Neural crest cell (in vitro differentiated cells): Measurements from ENCODE around the gene TNFAIP1. TPM values are rescaled to one million over a fixed set of nuclear protein-coding genes. Genes with fewer than 3 reads are reported as not detected.

Experiments
- DNase-seq: peaks from one replicate; pipeline ENCODE4 v3.0.0; 2021; ENCODE audit warnings: low read depth, mixed read lengths, low spot score
- H3K27ac Mint-ChIP-seq: one replicate; pipeline ENCODE4 v1.8.0; 2021; ENCODE audit warnings: mild to moderate bottlenecking, mixed read lengths; ENCODE audit not compliant: unreplicated experiment
- H3K27me3 Mint-ChIP-seq: 2 replicates; pipeline ENCODE4 v1.8.0; 2021; ENCODE audit warnings: low read depth, mild to moderate bottlenecking, mixed read lengths
- H3K36me3 Mint-ChIP-seq: 2 replicates; pipeline ENCODE4 v1.8.0; 2021; ENCODE audit warnings: low read depth, mild to moderate bottlenecking, mixed read lengths
- H3K4me1 Mint-ChIP-seq: 2 replicates; pipeline ENCODE4 v1.8.0; 2021; ENCODE audit warnings: mixed read lengths
- H3K4me3 Mint-ChIP-seq: one replicate; pipeline ENCODE4 v1.8.0; 2021; ENCODE audit warnings: mild to moderate bottlenecking, mixed read lengths
- H3K9me3 Mint-ChIP-seq: 2 replicates; pipeline ENCODE4 v1.8.0; 2021; ENCODE audit warnings: mixed read lengths
- CTCF ChIP-seq: fragments of 200-600 bp; sonication (generic); conservative IDR thresholded peaks from 2 replicates; pipeline ENCODE4 v1.5.0; 2021; ENCODE audit warnings: antibody characterized with exemption, mild to moderate bottlenecking
- total RNA-seq: library from RNA; stranded (reverse); gene quantifications from 2 replicates; pipeline ENCODE4 v1.2.1, GENCODE V29; 2021

The TNFAIP1 gene
- total RNA-seq, 1 donor from 2014 or later = 38.2 TPM

GRCh38 chr17:28381141-28381825, 45.7 kb downstream of the TNFAIP1 start:
- H3K27ac Mint-ChIP-seq = no peak overlapping the region
- DNase-seq = peak; percentile 38
- H3K4me1 Mint-ChIP-seq = peaks cover 13% of the 10 kb centered on the region
- H3K4me3 Mint-ChIP-seq = no peak overlapping the region
- TF ChIP-seq CTCF = peak; percentile 54
- peaks cover 17% of the 10 kb centered on the region for H3K36me3 Mint-ChIP-seq
- H3K9me3 Mint-ChIP-seq = no peaks in the 10 kb centered on the region
- H3K27me3 Mint-ChIP-seq = peaks cover 35% of the 10 kb centered on the region

GRCh38 chr17:28384281-28385036, 48.9 kb downstream of the TNFAIP1 start:
- no peak overlapping the region for H3K4me3 Mint-ChIP-seq

GRCh38 chr17:28385037-28385400, 49.5 kb downstream of the TNFAIP1 start:
- Mint-ChIP-seq H3K9me3 (no peaks in the 10 kb centered on the region), H3K4me3 (no peak overlapping the region), H3K4me1 (peaks cover 13% of the 10 kb centered on the region), H3K27me3 (peaks cover 32% of the 10 kb centered on the region), H3K36me3 (peaks cover 23% of the 10 kb centered on the region), H3K27ac (no peak overlapping the region)
- DNase-seq = no peak
- no peak for TF ChIP-seq CTCF

More at GRCh38 chr17:28384281-28385036, 48.9 kb downstream of the TNFAIP1 start:
- Mint-ChIP-seq H3K27me3 (peaks cover 35% of the 10 kb centered on the region), H3K36me3 (peaks cover 21% of the 10 kb centered on the region), H3K9me3 (no peaks in the 10 kb centered on the region), H3K4me1 (peaks cover 13% of the 10 kb centered on the region), H3K27ac (no peak overlapping the region)
- DNase-seq = no peak
- TF ChIP-seq CTCF = no peak

DNA sequence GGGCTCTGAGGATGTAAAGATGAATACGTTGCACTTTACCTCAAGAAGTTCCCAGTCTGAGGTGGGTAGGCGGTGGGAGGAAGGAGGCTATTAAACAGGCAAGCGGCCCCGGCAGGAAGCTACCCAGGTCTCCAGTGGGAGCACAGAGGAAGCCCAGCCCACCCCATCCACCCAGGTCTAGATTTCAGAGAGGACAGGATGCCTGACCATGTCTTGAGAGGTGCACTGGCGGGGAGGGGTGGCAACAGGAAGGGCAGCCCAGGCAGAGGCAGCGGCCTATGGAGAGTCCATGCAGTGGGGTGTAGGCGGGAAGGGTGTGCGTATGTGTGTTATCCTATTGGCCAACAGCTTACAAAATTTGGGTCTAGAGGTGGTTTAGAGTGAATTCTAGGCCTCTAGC, 49.8 kb downstream of the TNFAIP1 start:
- Mint-ChIP-seq H3K4me1 (peaks cover 9% of the 10 kb centered on the region), H3K4me3 (no peak overlapping the region), H3K27ac (no peak overlapping the region), H3K9me3 (no peaks in the 10 kb centered on the region), H3K27me3 (peaks cover 28% of the 10 kb centered on the region), H3K36me3 (peaks cover 23% of the 10 kb centered on the region)
- no peak for TF ChIP-seq CTCF
- no peak for DNase-seq

DNA sequence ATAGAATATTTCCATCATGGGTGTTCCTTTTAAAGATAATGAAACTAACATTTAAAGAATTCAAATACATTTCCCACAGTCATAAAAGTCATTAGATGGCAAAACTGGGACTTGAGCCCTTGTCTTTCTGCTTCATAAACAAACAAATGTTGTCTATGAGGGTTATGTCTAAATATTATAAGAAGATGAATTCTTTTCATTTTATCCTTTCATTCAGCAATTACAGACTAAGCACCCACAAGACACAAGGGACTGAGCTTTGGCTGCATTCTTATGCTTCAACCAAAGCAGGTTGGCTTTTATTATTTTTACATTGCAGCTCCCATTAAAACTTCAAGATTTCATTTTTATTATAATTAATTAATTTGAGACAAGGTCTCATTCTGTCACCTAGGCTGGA, 50.8 kb downstream of the TNFAIP1 start:
- H3K4me1 Mint-ChIP-seq = peaks cover 7% of the 10 kb centered on the region
- no peak overlapping the region for H3K27ac Mint-ChIP-seq
- H3K9me3 Mint-ChIP-seq = no peaks in the 10 kb centered on the region
- H3K36me3 Mint-ChIP-seq = peaks cover 30% of the 10 kb centered on the region
- no peak for DNase-seq
- TF ChIP-seq CTCF = no peak
- no peak overlapping the region for H3K4me3 Mint-ChIP-seq
- peaks cover 21% of the 10 kb centered on the region for H3K27me3 Mint-ChIP-seq
